ENCODE results near the gene DAGLB. TPM values are rescaled to one million over a fixed set of nuclear protein-coding genes. Genes with fewer than 3 reads are reported as not detected.

Gene DAGLB
- total and polyA plus RNA-seq, 10 of the 15 experiments (the other 5 are each of a cell fraction or from before 2014, with no cell fraction given): 1.2 to 13.3 (median 10.1) TPM

DNA sequence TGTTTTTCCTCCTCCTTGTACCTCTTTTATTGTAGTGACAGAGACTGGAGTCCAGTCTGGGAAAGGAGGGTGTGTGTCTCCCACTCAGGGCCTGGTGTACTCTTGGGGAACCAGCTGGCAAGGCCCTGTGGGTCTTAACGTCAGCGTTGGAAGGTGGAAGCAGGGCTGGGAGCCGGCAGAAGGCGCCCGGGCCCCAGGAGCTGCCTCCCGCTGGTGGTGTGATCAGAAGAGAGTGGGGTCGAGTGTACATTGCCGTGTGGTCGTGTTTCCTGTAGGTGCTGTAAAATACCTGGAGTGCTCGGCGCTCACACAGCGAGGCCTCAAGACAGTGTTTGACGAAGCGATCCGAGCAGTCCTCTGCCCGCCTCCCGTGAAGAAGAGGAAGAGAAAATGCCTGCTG, 45.7 kb downstream of the DAGLB start:
- CTCF ChIA-PET: no interaction called here
- ATAC-seq (no peak), DNase-seq (ENCODE audit: low read depth, low spot score) (no peak), FAIRE-seq (no peak)
- Histone ChIP-seq H3K4me1 (ENCODE audit: control insufficient read depth, insufficient read depth, low read length) (no peaks in the 10 kb centered on the region), H2AFZ (ENCODE audit: control insufficient read depth, low read depth, low read length) (no peak overlapping the region), H4K20me1 (ENCODE audit: control insufficient read depth, insufficient read depth) (peaks cover 3% of the 10 kb centered on the region; the same call in 1 of the 2 replicates), H3K27me3 (replicated peaks in 1 of 2; ENCODE audit: control insufficient read depth in 2 of 2, insufficient read depth in 2 of 2, low read length in 1 of 2) (no peaks in the 10 kb centered on the region), H3K4me3 (no peak overlapping the region), H3K4me2 (ENCODE audit: control insufficient read depth, insufficient read depth) (no peak overlapping the region), H3K79me2 (ENCODE audit: control insufficient read depth, insufficient read depth, low read length) (peaks cover 17% of the 10 kb centered on the region), H3K9ac (ENCODE audit: control insufficient read depth, insufficient read depth, low read length) (no peak overlapping the region), H3K36me3 (ENCODE audit: control insufficient read depth in 2 of 2, insufficient read depth in 2 of 2, low read length in 1 of 2) (peaks cover 21 to 24% of the 10 kb centered on the region in 2 experiments), H3K27ac (ENCODE audit: control insufficient read depth, insufficient read depth) (no peak overlapping the region), H3K9me3 (replicated peaks; ENCODE audit: control insufficient read depth, insufficient read depth, low read length) (no peaks in the 10 kb centered on the region)
- POLR2A ChIA-PET: no interaction called here
- in situ Hi-C loops (cut with MboI) (no loop called here), intact Hi-C loops (cut with micrococcal nuclease; ENCODE audit: unreplicated experiment) (no loop called here)
- SMC1A ChIA-PET (ENCODE audit: uncharacterized antibody, unreplicated experiment): no interaction called here
- BruUV-seq (replicated peaks): no TSS peak
- WGBS (ENCODE audit: insufficient coverage, insufficient replicate concordance, low lambda C conversion rate, missing lambda C conversion rate): 98% methylated on average over 13 of the region's 17 CpGs
- RAD21 ChIA-PET (ENCODE audit: unreplicated experiment): no interaction called here
- TF ChIP-seq NR2F1 (conservative IDR thresholded peaks at IDR 0.05): no peak
- TF ChIP-seq SREBF2 (IDR thresholded peaks at IDR 0.05; ENCODE audit: low read length): no peak
- TF ChIP-seq CBX5 (IDR thresholded peaks at IDR 0.05; ENCODE audit: low read depth): no peak
- TF ChIP-seq, protein P1, sequence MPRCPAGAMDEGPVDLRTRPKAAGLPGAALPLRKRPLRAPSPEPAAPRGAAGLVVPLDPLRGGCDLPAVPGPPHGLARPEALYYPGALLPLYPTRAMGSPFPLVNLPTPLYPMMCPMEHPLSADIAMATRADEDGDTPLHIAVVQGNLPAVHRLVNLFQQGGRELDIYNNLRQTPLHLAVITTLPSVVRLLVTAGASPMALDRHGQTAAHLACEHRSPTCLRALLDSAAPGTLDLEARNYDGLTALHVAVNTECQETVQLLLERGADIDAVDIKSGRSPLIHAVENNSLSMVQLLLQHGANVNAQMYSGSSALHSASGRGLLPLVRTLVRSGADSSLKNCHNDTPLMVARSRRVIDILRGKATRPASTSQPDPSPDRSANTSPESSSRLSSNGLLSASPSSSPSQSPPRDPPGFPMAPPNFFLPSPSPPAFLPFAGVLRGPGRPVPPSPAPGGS (IDR thresholded peaks at IDR 0.05; ENCODE audit: borderline replicate concordance, insufficient read depth, low read depth, low read length, poor library complexity, severe bottlenecking): no peak
- TF ChIP-seq NR2C1 (IDR thresholded peaks at IDR 0.05): no peak
- no peak for TF ChIP-seq CBX3 (IDR thresholded peaks at IDR 0.05; ENCODE audit: borderline replicate concordance, low read depth)
- TF ChIP-seq RAD21 (IDR thresholded peaks at IDR 0.05; ENCODE audit: insufficient read depth, low read depth, low read length): no peak
- TF ChIP-seq FOXK2 (IDR thresholded peaks at IDR 0.05): no peak
- no peak for TF ChIP-seq POLR2AphosphoS5 (IDR thresholded peaks at IDR 0.05; ENCODE audit: low read length)
- TF ChIP-seq RAD51 (IDR thresholded peaks at IDR 0.05): no peak
- no peak for TF ChIP-seq ATF7 (IDR thresholded peaks at IDR 0.05; ENCODE audit: low read depth)
- TF ChIP-seq, protein P2, sequence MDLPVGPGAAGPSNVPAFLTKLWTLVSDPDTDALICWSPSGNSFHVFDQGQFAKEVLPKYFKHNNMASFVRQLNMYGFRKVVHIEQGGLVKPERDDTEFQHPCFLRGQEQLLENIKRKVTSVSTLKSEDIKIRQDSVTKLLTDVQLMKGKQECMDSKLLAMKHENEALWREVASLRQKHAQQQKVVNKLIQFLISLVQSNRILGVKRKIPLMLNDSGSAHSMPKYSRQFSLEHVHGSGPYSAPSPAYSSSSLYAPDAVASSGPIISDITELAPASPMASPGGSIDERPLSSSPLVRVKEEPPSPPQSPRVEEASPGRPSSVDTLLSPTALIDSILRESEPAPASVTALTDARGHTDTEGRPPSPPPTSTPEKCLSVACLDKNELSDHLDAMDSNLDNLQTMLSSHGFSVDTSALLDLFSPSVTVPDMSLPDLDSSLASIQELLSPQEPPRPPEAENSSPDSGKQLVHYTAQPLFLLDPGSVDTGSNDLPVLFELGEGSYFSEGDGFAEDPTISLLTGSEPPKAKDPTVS (IDR thresholded peaks at IDR 0.05; ENCODE audit: low read depth, low read length): no peak
- TF ChIP-seq, protein P3, sequence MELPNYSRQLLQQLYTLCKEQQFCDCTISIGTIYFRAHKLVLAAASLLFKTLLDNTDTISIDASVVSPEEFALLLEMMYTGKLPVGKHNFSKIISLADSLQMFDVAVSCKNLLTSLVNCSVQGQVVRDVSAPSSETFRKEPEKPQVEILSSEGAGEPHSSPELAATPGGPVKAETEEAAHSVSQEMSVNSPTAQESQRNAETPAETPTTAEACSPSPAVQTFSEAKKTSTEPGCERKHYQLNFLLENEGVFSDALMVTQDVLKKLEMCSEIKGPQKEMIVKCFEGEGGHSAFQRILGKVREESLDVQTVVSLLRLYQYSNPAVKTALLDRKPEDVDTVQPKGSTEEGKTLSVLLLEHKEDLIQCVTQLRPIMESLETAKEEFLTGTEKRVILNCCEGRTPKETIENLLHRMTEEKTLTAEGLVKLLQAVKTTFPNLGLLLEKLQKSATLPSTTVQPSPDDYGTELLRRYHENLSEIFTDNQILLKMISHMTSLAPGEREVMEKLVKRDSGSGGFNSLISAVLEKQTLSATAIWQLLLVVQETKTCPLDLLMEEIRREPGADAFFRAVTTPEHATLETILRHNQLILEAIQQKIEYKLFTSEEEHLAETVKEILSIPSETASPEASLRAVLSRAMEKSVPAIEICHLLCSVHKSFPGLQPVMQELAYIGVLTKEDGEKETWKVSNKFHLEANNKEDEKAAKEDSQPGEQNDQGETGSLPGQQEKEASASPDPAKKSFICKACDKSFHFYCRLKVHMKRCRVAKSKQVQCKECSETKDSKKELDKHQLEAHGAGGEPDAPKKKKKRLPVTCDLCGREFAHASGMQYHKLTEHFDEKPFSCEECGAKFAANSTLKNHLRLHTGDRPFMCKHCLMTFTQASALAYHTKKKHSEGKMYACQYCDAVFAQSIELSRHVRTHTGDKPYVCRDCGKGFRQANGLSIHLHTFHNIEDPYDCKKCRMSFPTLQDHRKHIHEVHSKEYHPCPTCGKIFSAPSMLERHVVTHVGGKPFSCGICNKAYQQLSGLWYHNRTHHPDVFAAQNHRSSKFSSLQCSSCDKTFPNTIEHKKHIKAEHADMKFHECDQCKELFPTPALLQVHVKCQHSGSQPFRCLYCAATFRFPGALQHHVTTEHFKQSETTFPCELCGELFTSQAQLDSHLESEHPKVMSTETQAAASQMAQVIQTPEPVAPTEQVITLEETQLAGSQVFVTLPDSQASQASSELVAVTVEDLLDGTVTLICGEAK (IDR thresholded peaks at IDR 0.05; ENCODE audit: borderline replicate concordance): no peak
- TF ChIP-seq, protein P4, sequence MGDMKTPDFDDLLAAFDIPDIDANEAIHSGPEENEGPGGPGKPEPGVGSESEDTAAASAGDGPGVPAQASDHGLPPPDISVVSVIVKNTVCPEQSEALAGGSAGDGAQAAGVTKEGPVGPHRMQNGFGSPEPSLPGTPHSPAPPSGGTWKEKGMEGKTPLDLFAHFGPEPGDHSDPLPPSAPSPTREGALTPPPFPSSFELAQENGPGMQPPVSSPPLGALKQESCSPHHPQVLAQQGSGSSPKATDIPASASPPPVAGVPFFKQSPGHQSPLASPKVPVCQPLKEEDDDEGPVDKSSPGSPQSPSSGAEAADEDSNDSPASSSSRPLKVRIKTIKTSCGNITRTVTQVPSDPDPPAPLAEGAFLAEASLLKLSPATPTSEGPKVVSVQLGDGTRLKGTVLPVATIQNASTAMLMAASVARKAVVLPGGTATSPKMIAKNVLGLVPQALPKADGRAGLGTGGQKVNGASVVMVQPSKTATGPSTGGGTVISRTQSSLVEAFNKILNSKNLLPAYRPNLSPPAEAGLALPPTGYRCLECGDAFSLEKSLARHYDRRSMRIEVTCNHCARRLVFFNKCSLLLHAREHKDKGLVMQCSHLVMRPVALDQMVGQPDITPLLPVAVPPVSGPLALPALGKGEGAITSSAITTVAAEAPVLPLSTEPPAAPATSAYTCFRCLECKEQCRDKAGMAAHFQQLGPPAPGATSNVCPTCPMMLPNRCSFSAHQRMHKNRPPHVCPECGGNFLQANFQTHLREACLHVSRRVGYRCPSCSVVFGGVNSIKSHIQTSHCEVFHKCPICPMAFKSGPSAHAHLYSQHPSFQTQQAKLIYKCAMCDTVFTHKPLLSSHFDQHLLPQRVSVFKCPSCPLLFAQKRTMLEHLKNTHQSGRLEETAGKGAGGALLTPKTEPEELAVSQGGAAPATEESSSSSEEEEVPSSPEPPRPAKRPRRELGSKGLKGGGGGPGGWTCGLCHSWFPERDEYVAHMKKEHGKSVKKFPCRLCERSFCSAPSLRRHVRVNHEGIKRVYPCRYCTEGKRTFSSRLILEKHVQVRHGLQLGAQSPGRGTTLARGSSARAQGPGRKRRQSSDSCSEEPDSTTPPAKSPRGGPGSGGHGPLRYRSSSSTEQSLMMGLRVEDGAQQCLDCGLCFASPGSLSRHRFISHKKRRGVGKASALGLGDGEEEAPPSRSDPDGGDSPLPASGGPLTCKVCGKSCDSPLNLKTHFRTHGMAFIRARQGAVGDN (IDR thresholded peaks at IDR 0.05): no peak
